SH-SY5Y (cell line): ENCODE data around the gene BIRC7.

Experiments used
- GATA2 ChIP-seq: IDR thresholded peaks from 2 replicates; pipeline ENCODE4 v1.6.1; 2011; ENCODE audit warnings: mild to moderate bottlenecking, low read depth, low read length
- GATA3 ChIP-seq: IDR thresholded peaks from 2 replicates; pipeline ENCODE4 v1.6.1; 2011; ENCODE audit warnings: low read depth, mild to moderate bottlenecking, low read length, moderate library complexity

DNA sequence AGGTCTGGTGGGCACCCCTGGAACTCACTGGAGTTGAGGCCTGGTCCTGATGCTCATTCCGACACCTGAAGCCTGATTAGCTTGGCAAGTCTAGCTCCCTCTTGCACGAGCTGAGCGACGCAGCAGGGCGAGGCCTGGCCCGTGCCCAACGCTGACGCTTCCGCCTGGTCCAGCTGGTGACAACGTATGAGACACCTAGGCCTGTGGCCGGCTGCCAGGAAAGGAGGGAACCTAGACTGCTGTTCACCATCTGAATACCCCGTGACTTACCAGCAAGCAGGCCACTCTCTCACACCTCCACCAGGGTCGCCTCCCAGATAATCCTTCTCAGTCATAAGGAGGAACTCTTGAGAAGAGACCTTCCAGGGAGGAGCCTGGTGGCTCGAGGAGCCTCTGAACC, 44.3 kb upstream of the BIRC7 start:
- TF ChIP-seq GATA2: no peak
- no peak for TF ChIP-seq GATA3
